Measurements from ENCODE around the gene SIVA1.

- TF ChIP-seq CTCF (IDR thresholded peaks at IDR 0.05; ENCODE audit: borderline replicate concordance, extremely low read depth, low read length, poor library complexity, severe bottlenecking) (no peak), EZH2 (IDR thresholded peaks at IDR 0.05; ENCODE audit: borderline replicate concordance, low read depth, low read length, severe bottlenecking) (no peak)
These were observed 10.1 kb upstream of the SIVA1 start for GRCh38 chr14:104742586-104743455.

Measured in DND-41 (cell line).